Dermis microvascular lymphatic vessel endothelial cell (primary cell): ENCODE measurements around the gene FANCC. TPM values are rescaled to one million over a fixed set of nuclear protein-coding genes. Genes with fewer than 3 reads are reported as not detected.

Source experiments
- DNase-seq, 2 donors: peaks; one replicate each; pipeline versions ENCODE4 v3.0.0 to v3.0.0-alpha.2; 2010; ENCODE audit warnings: low read depth in 2 of 2
- total RNA-seq: library from RNA; depleted of rRNA; stranded (reverse); fragments of >200 nt; gene quantifications from 2 replicates; pipeline ENCODE4 v1.2.1, GENCODE V29; 2014

The FANCC gene
- total RNA-seq, 1 donor from 2014 or later, result 7.1 TPM

- DNase-seq, result no peak
These were observed 228.1 kb downstream of the FANCC start for GRCh38 chr9:95089257-95090022.

- no peak for DNase-seq
These were observed 228.9 kb downstream of the FANCC start for GRCh38 chr9:95088421-95089161.

GRCh38 chr9:95087659-95088242, 229.8 kb downstream of the FANCC start:
- no peak for DNase-seq

- DNase-seq, result no peak
These were observed 230.9 kb downstream of the FANCC start for GRCh38 chr9:95086564-95086955.

- DNase-seq, result no peak
These were observed 231.5 kb downstream of the FANCC start for GRCh38 chr9:95085861-95086563.

- no peak for DNase-seq
These were observed 232.3 kb downstream of the FANCC start for GRCh38 chr9:95085036-95085770.

GRCh38 chr9:95084254-95084934, 233.1 kb downstream of the FANCC start:
- DNase-seq, result no peak

- no peak for DNase-seq
These were observed 234.3 kb downstream of the FANCC start for GRCh38 chr9:95083086-95083768.

GRCh38 chr9:95082401-95083084, 235.0 kb downstream of the FANCC start:
- no peak for DNase-seq

- DNase-seq, result no peak
These were observed 235.5 kb downstream of the FANCC start for GRCh38 chr9:95081998-95082397.

- no peak for DNase-seq
These were observed 236.4 kb downstream of the FANCC start for GRCh38 chr9:95080961-95081647.

- DNase-seq, result no peak
These were observed 238.0 kb downstream of the FANCC start for GRCh38 chr9:95079461-95079860.

- DNase-seq, result no peak
These were observed 238.6 kb downstream of the FANCC start for GRCh38 chr9:95078939-95079338.

GRCh38 chr9:95078511-95078910, 239.0 kb downstream of the FANCC start:
- no peak for DNase-seq

- no peak for DNase-seq
These were observed 239.6 kb downstream of the FANCC start for GRCh38 chr9:95077766-95078370.

- no peak for DNase-seq
These were observed 240.3 kb downstream of the FANCC start for GRCh38 chr9:95077053-95077765.

GRCh38 chr9:95076696-95077052, 240.8 kb downstream of the FANCC start:
- DNase-seq, result no peak

- no peak for DNase-seq
These were observed 241.8 kb downstream of the FANCC start for GRCh38 chr9:95075700-95076099.
